Loucy (cell line): ENCODE data around the gene ZDHHC22.

Experiments used
- EZH2phosphoT487 ChIP-seq: fragments of 200-600 bp; IDR thresholded peaks from 2 replicates; pipeline ENCODE4 v1.6.1; 2018; ENCODE audit warnings: antibody characterized with exemption, mild to moderate bottlenecking, moderate library complexity, borderline replicate concordance
- TF ChIP-seq, protein P1 (sequence below): fragments of 200-600 bp; sonication (generic); conservative IDR thresholded peaks from 2 replicates; pipeline ENCODE4 v1.5.1; 2014; ENCODE audit warnings: mild to moderate bottlenecking, antibody characterized with exemption, low read length

GRCh38 chr14:77087631-77088030 lies 54.0 kb downstream of the ZDHHC22 start:
- no peak for TF ChIP-seq EZH2phosphoT487
- TF ChIP-seq, protein P1, sequence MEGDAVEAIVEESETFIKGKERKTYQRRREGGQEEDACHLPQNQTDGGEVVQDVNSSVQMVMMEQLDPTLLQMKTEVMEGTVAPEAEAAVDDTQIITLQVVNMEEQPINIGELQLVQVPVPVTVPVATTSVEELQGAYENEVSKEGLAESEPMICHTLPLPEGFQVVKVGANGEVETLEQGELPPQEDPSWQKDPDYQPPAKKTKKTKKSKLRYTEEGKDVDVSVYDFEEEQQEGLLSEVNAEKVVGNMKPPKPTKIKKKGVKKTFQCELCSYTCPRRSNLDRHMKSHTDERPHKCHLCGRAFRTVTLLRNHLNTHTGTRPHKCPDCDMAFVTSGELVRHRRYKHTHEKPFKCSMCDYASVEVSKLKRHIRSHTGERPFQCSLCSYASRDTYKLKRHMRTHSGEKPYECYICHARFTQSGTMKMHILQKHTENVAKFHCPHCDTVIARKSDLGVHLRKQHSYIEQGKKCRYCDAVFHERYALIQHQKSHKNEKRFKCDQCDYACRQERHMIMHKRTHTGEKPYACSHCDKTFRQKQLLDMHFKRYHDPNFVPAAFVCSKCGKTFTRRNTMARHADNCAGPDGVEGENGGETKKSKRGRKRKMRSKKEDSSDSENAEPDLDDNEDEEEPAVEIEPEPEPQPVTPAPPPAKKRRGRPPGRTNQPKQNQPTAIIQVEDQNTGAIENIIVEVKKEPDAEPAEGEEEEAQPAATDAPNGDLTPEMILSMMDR = no peak
